TTC549 (cell line): ENCODE data around the gene KCNJ6.

Experiments used
- FAIRE-seq: peaks from 2 replicates; lab custom pipeline; 2012; peaks lifted over from hg19 to GRCh38; lab: Jason Lieb, UNC

KCNJ6 gene

GRCh38 chr21:37815893-37816292, 100.4 kb downstream of the KCNJ6 start:
- no peak for FAIRE-seq

GRCh38 chr21:37811711-37812110, 104.5 kb downstream of the KCNJ6 start:
- no peak for FAIRE-seq

- no peak for FAIRE-seq
Observed at GRCh38 chr21:37808261-37808660, 108.0 kb downstream of the KCNJ6 start.

- FAIRE-seq: no peak
Observed at GRCh38 chr21:37805266-37805665, 111.0 kb downstream of the KCNJ6 start.

GRCh38 chr21:37804001-37804400, 112.3 kb downstream of the KCNJ6 start:
- FAIRE-seq: no peak

GRCh38 chr21:37803101-37803651, 113.1 kb downstream of the KCNJ6 start:
- no peak for FAIRE-seq

- no peak for FAIRE-seq
Observed at GRCh38 chr21:37800456-37801061, 115.7 kb downstream of the KCNJ6 start.

- no peak for FAIRE-seq
Observed at GRCh38 chr21:37800057-37800455, 116.2 kb downstream of the KCNJ6 start.

GRCh38 chr21:37799211-37800056, 116.8 kb downstream of the KCNJ6 start:
- FAIRE-seq: no peak

- no peak for FAIRE-seq
Observed at GRCh38 chr21:37797403-37797802, 118.9 kb downstream of the KCNJ6 start.

GRCh38 chr21:37796011-37796410, 120.2 kb downstream of the KCNJ6 start:
- no peak for FAIRE-seq

- no peak for FAIRE-seq
Observed at GRCh38 chr21:37793660-37794059, 122.6 kb downstream of the KCNJ6 start.

- no peak for FAIRE-seq
Observed at GRCh38 chr21:37792046-37792445, 124.2 kb downstream of the KCNJ6 start.

GRCh38 chr21:37790905-37791304, 125.4 kb downstream of the KCNJ6 start:
- no peak for FAIRE-seq

GRCh38 chr21:37788503-37788902, 127.8 kb downstream of the KCNJ6 start:
- FAIRE-seq: no peak

GRCh38 chr21:37787456-37787855, 128.8 kb downstream of the KCNJ6 start:
- no peak for FAIRE-seq

- FAIRE-seq: no peak
Observed at GRCh38 chr21:37784591-37785318, 131.5 kb downstream of the KCNJ6 start.

GRCh38 chr21:37783016-37783415, 133.2 kb downstream of the KCNJ6 start:
- no peak for FAIRE-seq

- no peak for FAIRE-seq
Observed at GRCh38 chr21:37780991-37781983, 135.0 kb downstream of the KCNJ6 start.

GRCh38 chr21:37771181-37771580, 145.1 kb downstream of the KCNJ6 start:
- no peak for FAIRE-seq

GRCh38 chr21:37770461-37770860, 145.8 kb downstream of the KCNJ6 start:
- no peak for FAIRE-seq

GRCh38 chr21:37769656-37770055, 146.6 kb downstream of the KCNJ6 start:
- no peak for FAIRE-seq
